ENCODE data around the gene GOLGA6B. TPM values are rescaled to one million over a fixed set of nuclear protein-coding genes. Genes with fewer than 3 reads are reported as not detected.

Gene GOLGA6B
- total RNA-seq, 1 experiment from 2014 or later, result 0.33 TPM

- Histone ChIP-seq H3K9me3 (ENCODE audit: control insufficient read depth, low read depth, low read length) (no peaks in the 10 kb centered on the region), H3K4me1 (ENCODE audit: insufficient read depth, low read length) (no peaks in the 10 kb centered on the region; the same call in 1 of the 2 replicates), H3K9ac (ENCODE audit: extremely low read depth, insufficient read length, low read length) (peak within 1 kb of the TSS; percentile 65), H3K14ac (ENCODE audit: insufficient read depth, low read length) (0 out of 2 replicates have a peak within 1 kb of the TSS, but pooled peaks have one; percentile 21), H4K8ac (replicated peaks; ENCODE audit: insufficient read length, low read depth, low read length) (no peak within 1 kb of the TSS), H3K27ac (ENCODE audit: insufficient read length, low read depth, low read length) (peak within 1 kb of the TSS; percentile 72), H3K27me3 (ENCODE audit: insufficient read depth, low read length) (no peaks in the 10 kb centered on the region), H4K20me1 (ENCODE audit: control insufficient read depth, insufficient read depth, insufficient read length) (no peaks in the 10 kb centered on the region), H2AFZ (ENCODE audit: low read length) (peak within 1 kb of the TSS; percentile 80), H3K4me2 (ENCODE audit: insufficient read depth, insufficient read length, low read length) (peak within 1 kb of the TSS; percentile 98), H3K18ac (ENCODE audit: insufficient read length, low read depth, low read length) (peak within 1 kb of the TSS; percentile 64), H3K79me2 (ENCODE audit: insufficient read depth, low read length) (no peaks in the 10 kb centered on the region; the same call in 1 of the 2 replicates), H2BK120ac (ENCODE audit: low read depth, low read length, poor library complexity, severe bottlenecking) (no peak within 1 kb of the TSS), H2AK5ac (ENCODE audit: insufficient read length, low read length) (no peak within 1 kb of the TSS), H4K91ac (ENCODE audit: insufficient read length, low read depth, low read length) (no peak within 1 kb of the TSS), H3K23ac (ENCODE audit: insufficient read length, low read depth, low read length) (no peak within 1 kb of the TSS), H3T11ph (ENCODE audit: low read length) (no peak within 1 kb of the TSS), H2BK5ac (ENCODE audit: insufficient read length, low read length) (peak within 1 kb of the TSS; percentile 68), H2BK12ac (ENCODE audit: insufficient read length, low read depth, low read length) (no peak within 1 kb of the TSS), H3K56ac (ENCODE audit: insufficient read length, low read depth, low read length) (no peak within 1 kb of the TSS), H2BK15ac (ENCODE audit: low read depth, low read length) (no peak within 1 kb of the TSS), H2BK20ac (ENCODE audit: low read depth, low read length, poor library complexity, severe bottlenecking) (no peak within 1 kb of the TSS), H4K5ac (ENCODE audit: insufficient read length, low read depth, low read length) (no peak within 1 kb of the TSS), H3K4ac (ENCODE audit: low read depth, low read length) (no peak within 1 kb of the TSS; the same call in 1 of the 2 replicates), H3K23me2 (ENCODE audit: insufficient read length, low read depth, low read length, poor library complexity, severe bottlenecking) (peaks cover 3% of the 10 kb centered on the region), H3K79me1 (ENCODE audit: insufficient read depth, low read depth, low read length, poor library complexity, severe bottlenecking) (no peaks in the 10 kb centered on the region)
- peak; percentile 93 for DNase-seq
- Mint-ChIP-seq H3K9me3 (no peaks in the 10 kb centered on the region; a peak in 1 of 5 replicates), H3K4me3 (peak within 1 kb of the TSS; percentile 92 to 96), H3K27ac (peak within 1 kb of the TSS; percentile 95 to 99 (median 97)), H3K27me3 (ENCODE audit: low read depth) (no peaks in the 10 kb centered on the region), H3K36me3 (ENCODE audit: insufficient read depth in 1 of 3, low read depth in 3 of 3) (peaks cover 0 to 5% (median 0%) of the 10 kb centered on the region in 3 experiments; a peak in 1 of 7 replicates), H3K4me1 (peaks cover 13% of the 10 kb centered on the region in 2 experiments)
- no peak for TF ChIP-seq CTCF (conservative IDR thresholded peaks at IDR 0.05)
- WGBS (ENCODE audit: extremely low coverage, insufficient read length, low lambda C conversion rate), result no CpG with 5 or more reads among the region's 49 CpGs
Observed at GRCh38 chr15:72685925-72686794, 31.7 kb downstream of the GOLGA6B start, which contains the start of the genes BBS4 and HIGD2B. Gene BBS4 (plus strand): TSS chr15:72686207. CDS start chr15:72686228, 21 bp downstream. Gene HIGD2B (minus strand): TSS chr15:72686182. CDS start chr15:72676374, 9,808 bp downstream.

All from H9 (cell line).